Smooth muscle cell of the umbilical artery (primary cell): ENCODE measurements around the gene ZP1. TPM values are rescaled to one million over a fixed set of nuclear protein-coding genes. Genes with fewer than 3 reads are reported as not detected.

ENCODE experiments used
- total RNA-seq: library from RNA; depleted of rRNA; stranded (reverse); fragments of >200 nt; gene quantifications from 2 replicates; pipeline ENCODE4 v1.2.3, GENCODE V29; 2014

ZP1 gene, protein sequence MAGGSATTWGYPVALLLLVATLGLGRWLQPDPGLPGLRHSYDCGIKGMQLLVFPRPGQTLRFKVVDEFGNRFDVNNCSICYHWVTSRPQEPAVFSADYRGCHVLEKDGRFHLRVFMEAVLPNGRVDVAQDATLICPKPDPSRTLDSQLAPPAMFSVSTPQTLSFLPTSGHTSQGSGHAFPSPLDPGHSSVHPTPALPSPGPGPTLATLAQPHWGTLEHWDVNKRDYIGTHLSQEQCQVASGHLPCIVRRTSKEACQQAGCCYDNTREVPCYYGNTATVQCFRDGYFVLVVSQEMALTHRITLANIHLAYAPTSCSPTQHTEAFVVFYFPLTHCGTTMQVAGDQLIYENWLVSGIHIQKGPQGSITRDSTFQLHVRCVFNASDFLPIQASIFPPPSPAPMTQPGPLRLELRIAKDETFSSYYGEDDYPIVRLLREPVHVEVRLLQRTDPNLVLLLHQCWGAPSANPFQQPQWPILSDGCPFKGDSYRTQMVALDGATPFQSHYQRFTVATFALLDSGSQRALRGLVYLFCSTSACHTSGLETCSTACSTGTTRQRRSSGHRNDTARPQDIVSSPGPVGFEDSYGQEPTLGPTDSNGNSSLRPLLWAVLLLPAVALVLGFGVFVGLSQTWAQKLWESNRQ
- total RNA-seq: 0.60 and 6.8 TPM in 2 replicates

DNA sequence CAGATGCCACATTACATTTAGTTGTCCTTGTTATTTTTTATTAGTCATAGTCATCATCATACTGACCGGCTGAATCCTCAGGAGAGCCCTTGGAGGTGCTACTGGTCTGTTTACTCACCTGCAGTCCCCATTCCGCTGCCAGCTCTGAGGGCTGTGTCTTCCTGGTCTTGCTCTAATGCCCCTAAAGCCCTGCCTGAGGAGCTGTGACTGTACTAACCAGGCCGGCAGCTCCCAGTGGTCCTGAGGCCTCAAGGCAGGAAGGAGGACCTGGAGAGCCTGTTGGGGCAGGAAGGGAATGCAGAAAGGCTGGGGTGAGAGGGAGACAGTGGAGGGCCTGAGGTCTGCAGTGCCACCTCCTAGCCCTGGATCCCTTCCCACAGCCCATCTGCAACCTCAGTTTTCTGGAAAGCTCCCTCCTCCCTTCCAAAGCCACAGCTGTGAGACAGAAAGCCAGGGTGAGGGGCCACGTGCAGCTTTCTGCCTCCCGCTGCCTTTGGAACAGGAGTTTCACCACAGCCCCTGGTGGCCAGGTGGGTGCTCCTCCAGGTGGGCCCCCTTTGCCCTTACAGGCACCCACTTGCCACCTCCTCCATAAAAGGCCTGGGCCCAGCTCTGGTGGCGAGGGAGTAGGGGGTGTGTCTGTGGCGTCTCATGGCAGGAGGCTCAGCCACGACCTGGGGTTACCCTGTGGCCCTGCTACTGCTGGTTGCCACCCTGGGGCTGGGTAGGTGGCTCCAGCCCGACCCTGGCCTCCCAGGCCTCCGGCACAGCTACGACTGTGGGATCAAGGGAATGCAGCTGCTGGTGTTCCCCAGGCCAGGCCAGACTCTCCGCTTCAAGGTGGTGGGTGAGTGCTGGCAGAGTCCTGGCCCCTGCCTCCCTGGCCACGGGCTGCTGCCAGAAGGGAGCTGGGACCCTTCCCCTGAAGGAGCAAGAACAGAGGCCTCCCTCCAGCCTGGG is at the start of gene ZP1:
ZP1 (plus strand) TSS at position 632 of the 960 bp plus-strand sequence; CDS start at position 652, 20 bp downstream.

DNA sequence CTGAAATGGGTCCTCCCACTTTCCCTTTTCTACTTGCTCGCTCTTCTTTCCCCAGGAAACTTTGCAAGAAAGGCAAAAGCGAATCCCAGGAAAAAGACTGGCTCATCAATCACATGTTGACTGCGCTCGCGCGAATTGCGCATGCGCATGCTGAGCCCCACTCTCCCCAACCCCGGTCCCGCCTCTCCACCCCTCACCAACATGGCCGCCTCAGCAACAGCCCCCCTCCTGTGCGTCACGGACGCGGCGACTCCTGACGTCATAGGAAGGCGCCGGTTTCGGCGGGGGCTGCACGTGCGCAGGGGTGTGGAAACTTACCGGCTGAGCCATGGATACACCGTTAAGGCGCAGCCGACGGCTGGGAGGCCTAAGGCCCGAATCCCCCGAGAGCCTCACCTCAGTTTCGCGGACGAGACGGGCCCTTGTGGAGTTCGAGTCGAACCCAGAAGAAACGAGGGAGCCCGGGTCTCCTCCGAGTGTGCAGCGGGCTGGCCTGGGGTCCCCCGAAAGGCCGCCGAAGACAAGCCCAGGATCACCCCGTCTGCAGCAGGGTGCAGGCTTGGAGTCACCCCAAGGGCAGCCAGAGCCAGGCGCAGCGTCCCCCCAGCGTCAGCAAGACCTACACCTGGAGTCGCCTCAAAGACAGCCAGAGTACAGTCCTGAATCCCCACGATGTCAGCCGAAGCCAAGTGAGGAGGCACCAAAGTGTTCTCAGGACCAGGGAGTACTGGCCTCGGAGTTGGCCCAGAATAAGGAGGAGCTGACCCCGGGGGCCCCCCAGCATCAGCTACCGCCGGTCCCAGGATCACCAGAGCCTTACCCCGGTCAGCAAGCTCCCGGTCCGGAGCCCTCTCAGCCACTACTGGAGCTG is 25.3 kb upstream of the ZP1 start, which contains the start of gene CCDC86:
CCDC86 (plus strand) TSS at position 317 of the 871 bp plus-strand sequence; CDS start at position 329, 12 bp downstream.

GRCh38 chr11:60855726-60856633 is 11.4 kb upstream of the ZP1 start, which contains the start of gene PTGDR2:
Gene PTGDR2, minus strand, starts transcription at chr11:60855950. Its CDS starts 2,228 bp downstream, at chr11:60853722.

GRCh38 chr11:60906132-60906972 is 39.0 kb downstream of the ZP1 start, which contains the start of gene PRPF19:
Gene PRPF19, minus strand, starts transcription at chr11:60906585. Its CDS starts 203 bp downstream, at chr11:60906382.

GRCh38 chr11:60913793-60914632 is 46.7 kb downstream of the ZP1 start, which contains the start of gene TMEM109:
Gene TMEM109, plus strand, starts transcription at chr11:60914158. Its CDS starts 5,536 bp downstream, at chr11:60919694.

DNA sequence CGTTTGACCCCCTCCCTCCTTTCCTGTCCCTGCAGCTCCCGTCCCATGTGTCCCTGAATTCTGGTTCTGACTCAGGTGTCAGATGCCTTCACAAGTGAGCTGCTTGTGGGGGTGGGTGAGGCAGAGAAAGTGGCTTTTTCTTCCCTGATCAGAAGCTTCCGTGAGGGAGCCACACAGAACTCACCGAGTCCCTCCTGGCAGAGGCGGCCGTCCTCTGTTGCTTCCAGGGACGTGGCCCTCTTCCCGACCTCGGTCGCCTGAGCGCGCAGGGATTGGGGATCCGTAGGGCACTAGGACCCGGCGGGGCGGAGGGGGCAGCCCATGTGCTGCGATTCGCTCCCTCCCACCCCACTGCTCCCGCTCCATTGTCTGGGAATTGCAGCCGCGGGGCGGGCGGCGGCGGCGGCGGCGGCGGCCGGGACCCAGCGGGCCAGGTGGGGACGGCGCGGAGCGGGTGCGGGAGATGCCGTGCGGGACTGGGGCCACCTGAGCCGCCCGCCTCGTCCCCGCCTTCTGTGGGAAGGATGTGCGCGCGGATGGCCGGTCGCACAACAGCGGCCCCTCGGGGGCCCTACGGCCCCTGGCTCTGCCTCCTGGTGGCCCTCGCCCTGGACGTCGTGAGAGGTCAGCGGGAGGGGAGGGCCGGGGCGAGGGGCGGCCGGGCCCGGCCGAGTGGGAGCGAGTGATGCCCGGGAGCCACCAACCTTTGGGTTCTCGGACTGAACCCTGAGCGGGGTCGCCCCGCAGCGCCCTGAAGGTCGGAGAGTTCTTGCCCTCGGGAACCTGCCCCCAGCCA is 57.0 kb downstream of the ZP1 start, which contains the start of gene TMEM132A:
TMEM132A (plus strand) TSS at position 351 of the 796 bp plus-strand sequence; CDS start at position 525, 174 bp downstream.

Other genes with a start within 250 kb of the ZP1 start
- not detected in 2 replicates for gene MS4A8, start 167.9 kb upstream of the ZP1 start, total RNA-seq
- not detected in 2 replicates for gene MS4A18, start 142.8 kb upstream of the ZP1 start, total RNA-seq
- not detected in 2 replicates for gene MS4A15, start 110.7 kb upstream of the ZP1 start, total RNA-seq
- not detected in 2 replicates for gene MS4A10, start 82.2 kb upstream of the ZP1 start, total RNA-seq
- gene CCDC86, start 25.4 kb upstream of the ZP1 start, total RNA-seq: 6.5 and 19.4 TPM in 2 replicates
- gene PTGDR2, start 11.6 kb upstream of the ZP1 start, total RNA-seq: under 0.01 and 0.05 TPM in 2 replicates
- 27.3 and 50.1 TPM in 2 replicates for gene PRPF19, start 39.0 kb downstream of the ZP1 start, total RNA-seq
- 16.9 and 18.6 TPM in 2 replicates for gene TMEM109, start 46.6 kb downstream of the ZP1 start, total RNA-seq
- 163 and 208 TPM in 2 replicates for gene TMEM132A, start 56.9 kb downstream of the ZP1 start, total RNA-seq
- 4.0 and 5.6 TPM in 2 replicates for gene SLC15A3, start 84.6 kb downstream of the ZP1 start, total RNA-seq
- not detected in 2 replicates for gene CD6, start 104.1 kb downstream of the ZP1 start, total RNA-seq
- not detected in 2 replicates for gene CD5, start 234.9 kb downstream of the ZP1 start, total RNA-seq